ELF-1 (cell line): Measurements from ENCODE around the gene CCDC197.

Experiments used
- DNase-seq: peaks from one replicate; pipeline ENCODE4 v3.0.0-alpha.2; 2016; ENCODE audit warnings: low read depth, low spot score

Gene CCDC197

DNA sequence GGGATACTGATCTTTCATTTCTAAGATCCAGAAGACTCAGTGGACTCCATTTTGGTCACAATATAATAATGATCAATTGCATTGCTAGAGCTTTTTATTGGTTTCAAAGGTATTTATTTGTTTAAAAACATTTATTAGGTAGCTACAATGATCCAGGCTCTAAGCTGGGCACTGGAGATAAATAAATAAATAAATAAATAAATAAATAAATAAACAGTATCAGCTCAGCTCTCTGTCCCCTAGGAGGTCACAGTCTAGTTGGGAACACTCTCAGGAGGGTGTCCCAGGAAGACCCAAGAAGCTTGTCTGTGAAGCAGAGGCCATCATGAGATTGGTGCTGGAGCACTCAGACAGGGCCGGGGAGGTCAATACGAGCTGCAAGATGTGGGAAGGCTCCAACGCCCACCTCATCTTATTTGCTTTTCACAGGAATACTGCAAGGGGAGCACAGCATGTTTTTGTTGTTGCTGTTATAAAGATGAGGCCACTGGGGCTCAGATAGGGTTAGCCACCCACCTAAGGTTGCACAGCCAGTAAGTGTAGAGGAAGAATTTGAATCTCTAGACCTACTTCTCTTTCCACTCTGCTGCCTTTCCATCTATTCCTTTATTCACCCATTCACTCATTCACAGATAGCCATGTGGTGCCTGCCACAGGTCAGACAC lies 36.2 kb upstream of the CCDC197 start:
- no peak for DNase-seq

GRCh38 chr14:93961620-93962019 lies 35.5 kb upstream of the CCDC197 start:
- no peak for DNase-seq

DNA sequence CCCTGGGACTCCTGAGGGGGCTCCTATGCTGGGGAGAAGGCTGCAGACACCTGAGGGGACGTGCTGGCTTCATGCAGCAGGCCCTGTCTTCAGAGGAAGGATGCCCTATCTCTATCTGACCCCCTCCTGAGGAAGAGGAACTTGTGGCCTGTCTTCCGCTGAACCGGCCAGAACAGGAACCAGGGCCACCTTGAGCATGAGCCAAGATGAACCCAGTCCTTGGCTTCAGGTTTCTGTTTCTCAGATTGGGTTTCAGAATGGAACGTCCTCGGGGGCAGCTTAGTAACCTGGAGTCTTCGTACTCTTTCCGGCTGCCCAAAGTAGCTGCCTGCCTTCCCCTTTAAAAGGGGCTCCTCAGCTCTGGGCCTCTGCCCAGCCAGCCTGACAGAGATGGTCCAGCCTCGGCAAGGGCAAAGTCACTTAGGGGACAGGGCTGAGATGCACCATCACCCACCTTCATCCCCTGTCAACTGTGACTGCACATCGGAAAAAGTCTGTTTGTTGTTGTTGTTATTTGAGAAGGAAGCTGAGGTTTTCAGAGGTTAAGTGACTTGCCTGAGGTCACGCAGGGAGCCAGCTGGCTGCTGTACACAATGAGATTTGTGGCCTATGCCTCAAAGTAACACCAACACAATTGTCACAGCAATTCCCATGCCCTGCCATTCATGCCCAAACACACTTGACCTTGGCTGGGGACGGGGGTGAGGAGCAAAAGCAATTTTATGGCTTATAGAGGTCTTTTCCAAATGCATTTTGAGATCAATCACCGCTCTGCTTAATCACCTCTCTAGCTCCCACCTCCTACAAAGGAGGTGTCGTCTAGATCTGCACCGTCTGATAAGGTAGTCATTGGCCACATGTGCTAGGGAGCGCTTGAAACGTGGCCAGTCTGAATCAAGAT lies 34.1 kb upstream of the CCDC197 start:
- DNase-seq: peak; percentile 57

DNA sequence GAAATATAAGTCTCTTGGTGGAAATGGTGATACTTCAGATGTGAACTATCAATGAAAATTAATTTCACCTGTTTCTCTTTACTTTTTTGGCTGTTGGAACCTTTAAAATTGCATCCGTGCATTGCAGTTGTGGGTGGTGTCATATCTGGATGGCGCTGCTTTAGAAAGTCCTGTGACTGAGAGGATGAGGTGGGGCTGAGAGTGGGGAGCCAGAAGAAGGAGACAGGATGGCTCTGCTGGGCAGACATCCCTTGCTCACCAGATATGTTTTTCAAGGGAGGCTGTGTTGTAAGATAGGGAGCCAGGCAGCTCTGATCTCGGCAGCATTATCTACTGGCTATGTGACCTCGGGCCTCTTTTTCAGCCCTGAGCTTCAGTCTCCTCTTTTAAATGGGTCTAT lies 33.4 kb upstream of the CCDC197 start:
- DNase-seq: no peak

GRCh38 chr14:93964281-93964680 lies 32.8 kb upstream of the CCDC197 start:
- DNase-seq: no peak

DNA sequence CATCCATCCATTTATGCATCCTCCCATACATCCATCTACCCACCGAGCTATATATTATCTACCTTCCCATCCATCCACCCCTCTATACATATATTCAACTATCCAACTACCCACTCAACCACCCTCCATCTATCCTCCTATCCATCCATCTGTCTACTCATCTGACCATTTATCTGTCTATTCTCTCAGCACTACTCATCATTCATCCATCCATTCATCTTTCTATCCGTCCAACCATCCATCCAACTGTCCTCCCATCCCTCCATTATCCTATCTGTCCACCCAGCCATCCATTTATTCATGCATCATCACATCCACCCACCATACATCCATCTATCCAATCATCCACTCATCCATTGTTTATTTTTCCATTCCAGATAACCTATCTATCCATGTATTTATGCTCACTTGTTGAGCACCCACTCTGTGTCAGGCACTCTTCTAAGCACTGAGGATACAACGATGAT lies 32.2 kb upstream of the CCDC197 start:
- no peak for DNase-seq

DNA sequence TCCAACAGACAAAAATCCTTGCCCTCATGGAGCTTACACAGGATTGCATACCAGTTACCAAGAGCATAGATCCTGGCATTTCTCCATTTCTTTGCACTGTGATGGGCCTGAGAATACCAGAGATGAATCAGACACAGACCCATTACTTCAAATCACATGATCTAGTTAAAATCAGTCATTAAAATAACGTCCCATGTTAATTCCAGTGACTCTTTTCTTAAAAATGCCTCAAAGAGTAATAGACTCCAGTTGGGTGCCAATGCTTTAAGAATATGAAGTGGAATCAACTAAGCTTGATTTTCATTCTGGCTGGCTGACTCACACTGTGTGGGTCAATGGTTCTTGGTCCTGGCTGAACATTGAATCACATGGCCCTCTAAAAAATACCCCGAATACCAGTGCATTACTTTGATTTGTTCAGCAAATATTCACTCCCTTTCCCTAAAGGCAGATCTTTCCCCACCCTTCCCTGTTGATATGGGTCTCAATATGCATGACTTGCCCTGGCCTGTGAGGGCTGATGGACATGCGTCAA lies 31.7 kb upstream of the CCDC197 start:
- no peak for DNase-seq

DNA sequence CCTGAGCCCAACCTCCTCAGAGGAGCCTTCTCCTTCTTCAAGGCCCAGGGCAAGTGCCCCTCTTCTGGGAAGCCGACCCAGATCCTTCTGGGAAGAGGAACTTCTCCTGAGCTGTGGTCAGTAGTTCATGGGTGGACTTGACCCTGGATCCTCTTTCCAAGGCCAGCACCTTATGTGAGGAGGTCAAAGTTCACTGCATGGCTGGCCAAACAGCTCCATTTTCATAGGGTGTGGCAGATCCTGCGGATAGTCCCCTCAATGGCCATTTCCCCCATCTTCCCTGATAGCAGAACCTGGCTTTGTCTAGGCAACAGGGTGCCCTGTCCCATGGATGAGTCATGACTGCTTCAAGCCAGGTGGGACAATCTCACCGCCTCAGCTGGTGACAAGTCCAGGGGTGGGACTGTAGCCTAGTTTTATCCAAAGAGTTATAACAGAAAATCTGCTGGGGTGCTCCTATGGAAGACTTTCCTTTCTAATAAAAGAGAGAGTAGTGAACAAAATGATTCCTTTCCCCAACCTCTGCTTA lies 31.1 kb upstream of the CCDC197 start:
- no peak for DNase-seq

GRCh38 chr14:93967637-93968250 lies 29.4 kb upstream of the CCDC197 start:
- no peak for DNase-seq

GRCh38 chr14:93969082-93969828 lies 27.8 kb upstream of the CCDC197 start:
- DNase-seq: no peak

DNA sequence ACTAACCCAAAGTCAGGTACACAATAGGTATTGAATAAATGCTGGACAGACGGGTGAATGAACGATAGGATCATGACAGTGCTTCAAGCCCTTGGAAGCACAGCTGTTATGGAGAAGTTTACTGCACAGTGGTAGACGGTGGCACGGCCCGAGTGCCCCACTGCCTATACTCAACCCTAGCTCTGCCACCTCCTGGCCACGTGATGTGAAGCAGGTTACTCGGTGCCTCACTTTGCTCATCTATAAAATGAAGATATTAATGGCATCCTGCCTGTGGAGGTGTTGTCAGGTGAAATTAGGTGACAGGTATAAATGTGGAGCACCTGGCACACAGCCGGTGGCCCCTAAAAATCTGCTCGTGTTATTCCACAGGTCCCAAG lies 26.5 kb upstream of the CCDC197 start:
- DNase-seq: no peak

GRCh38 chr14:93970965-93971634 lies 26.0 kb upstream of the CCDC197 start:
- DNase-seq: no peak

DNA sequence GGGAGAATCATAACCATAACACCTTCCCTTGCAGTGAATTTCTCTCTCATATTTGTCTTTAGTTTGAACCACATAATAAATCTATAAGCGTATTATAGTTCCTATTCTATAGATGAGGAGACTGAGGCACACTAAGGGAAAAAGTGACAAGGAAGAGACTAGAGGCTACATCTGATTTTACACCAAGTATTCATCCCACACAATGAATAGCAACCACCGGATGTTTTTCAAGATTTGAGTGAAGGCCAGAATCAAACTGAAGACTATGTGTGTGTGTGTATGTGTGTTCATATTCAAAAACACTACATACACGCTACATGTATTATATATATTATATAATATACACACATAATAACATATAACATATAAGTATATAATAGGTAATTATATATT lies 25.5 kb upstream of the CCDC197 start:
- no peak for DNase-seq

GRCh38 chr14:93972618-93973205 lies 24.4 kb upstream of the CCDC197 start:
- no peak for DNase-seq

GRCh38 chr14:93973607-93974006 lies 23.5 kb upstream of the CCDC197 start:
- no peak for DNase-seq

GRCh38 chr14:93974299-93974698 lies 22.8 kb upstream of the CCDC197 start:
- DNase-seq: no peak

DNA sequence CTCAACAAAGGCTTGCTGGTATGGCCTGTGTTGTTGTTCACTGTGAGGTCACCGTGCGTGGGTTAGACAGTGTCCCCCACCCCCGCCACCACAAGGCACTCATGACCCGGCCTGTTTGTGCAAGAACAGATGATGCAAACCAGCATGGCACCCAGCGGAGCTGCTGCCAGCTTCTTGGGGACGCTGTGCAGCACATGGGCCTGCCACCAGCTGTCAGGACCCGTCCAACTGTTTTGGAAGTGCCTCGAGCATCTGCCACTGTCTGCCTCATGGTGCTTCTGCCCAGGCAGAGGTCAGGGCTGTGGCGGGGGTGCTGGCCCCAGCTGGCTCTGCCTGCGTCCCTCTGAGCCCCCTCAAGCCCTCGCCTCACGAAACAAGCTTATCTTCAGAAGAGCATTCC lies 22.3 kb upstream of the CCDC197 start:
- DNase-seq: no peak

DNA sequence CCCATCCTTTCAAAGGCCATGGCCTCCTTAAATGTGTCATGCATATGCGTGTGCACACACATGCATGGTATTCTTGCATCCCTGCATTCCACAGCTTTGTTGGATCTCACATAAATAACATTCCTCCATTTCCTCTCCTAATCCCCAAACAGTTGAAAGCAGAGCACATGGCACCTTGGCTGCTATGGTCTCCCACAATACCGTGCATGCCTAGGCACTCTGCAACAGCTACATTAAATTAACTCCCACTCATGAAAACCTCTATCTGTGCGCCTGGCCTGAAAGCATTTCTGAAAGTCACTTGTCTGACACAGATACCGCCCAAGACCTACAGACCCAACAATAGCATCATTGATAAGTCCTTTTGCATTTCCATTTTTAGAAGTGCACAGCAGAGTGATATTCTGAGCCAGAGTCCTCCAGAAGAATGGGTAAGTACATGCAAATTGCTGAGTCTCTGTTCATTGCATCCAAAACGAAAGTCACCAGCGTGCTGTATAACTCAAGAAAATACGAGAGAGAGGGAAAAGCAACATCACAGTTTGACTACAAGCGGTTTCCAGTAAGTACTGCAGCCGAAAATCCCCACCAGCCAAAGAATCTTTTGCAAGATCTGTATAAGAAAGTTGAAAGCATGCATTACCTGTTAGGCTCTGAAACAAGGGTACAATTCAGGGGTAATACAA lies 21.2 kb upstream of the CCDC197 start:
- no peak for DNase-seq

DNA sequence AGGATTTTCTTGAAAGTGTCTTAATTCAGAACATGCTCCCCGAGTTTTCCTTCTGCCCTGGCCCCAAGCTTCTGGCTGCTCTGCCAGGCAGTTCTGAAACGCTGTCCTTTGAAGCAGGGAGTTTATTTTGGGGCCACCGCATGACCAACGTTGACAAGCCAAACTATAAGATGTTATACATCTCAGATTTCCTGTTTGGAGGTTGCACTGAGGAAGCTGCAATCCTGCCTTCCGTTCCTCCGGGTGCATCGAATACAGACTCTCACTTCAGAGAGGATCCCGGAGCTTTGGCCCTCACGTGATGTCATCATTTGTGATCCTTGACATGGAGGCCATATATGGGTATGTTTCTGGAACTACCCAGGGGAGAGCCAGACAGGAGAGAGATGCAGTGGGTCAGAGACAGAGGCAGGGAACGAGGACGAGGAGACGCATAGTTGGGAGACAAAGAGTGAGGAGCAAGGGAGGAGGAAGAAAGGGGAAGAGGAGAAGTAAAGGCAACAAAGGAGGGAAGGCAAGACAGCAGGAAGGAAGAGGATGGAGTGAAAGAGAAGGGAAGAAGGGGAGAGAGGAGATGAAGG lies 20.5 kb upstream of the CCDC197 start, which contains the start of gene ASB2:
Gene ASB2, minus strand, starts transcription at position 94 of the 581 bp plus-strand sequence. CDS start 12,031 bp downstream, outside the sequence.
- no peak for DNase-seq
